Body of pancreas (tissue), 4 donors: ENCODE data around the gene PRSS1. TPM values are rescaled to one million over a fixed set of nuclear protein-coding genes. Genes with fewer than 3 reads are reported as not detected.
"Not testable (repeated sequence)": the region's sequence is repeated elsewhere in the genome, so short reads cannot be mapped to it uniquely, and the experiment has no call there.

Experiments used
- ATAC-seq: fragments of 150-250 bp; one replicate; pipeline ENCODE4 v1.9.1; 2016
- DNase-seq, 4 donors: peaks; one replicate each; pipeline ENCODE4 v3.0.0-alpha.2; 2019
- H3K27ac ChIP-seq, 4 donors: fragments of 200-600 bp; sonication (generic); 1 replicate in 3 of 4; 2 replicates in 1 of 4; pipeline versions ENCODE4 v1.5.1 to v1.6.1; 2016 to 2019; ENCODE audit warnings: mild to moderate bottlenecking in 1 of 4, mixed read lengths in 1 of 4, moderate library complexity in 1 of 4
- H3K27me3 ChIP-seq, 2 donors: fragments of 200-600 bp; sonication (generic); one replicate each; pipeline ENCODE4 v1.6.0; 2016; ENCODE audit warnings: mild to moderate bottlenecking in 1 of 2
- H3K36me3 ChIP-seq, 2 donors: fragments of 200-600 bp; sonication (generic); replicated peaks in 1 of 2; 2 replicates each; pipeline ENCODE4 v1.5.1; 2016; ENCODE audit warnings: low read depth in 2 of 2; ENCODE audit not compliant: insufficient read depth in 1 of 2
- H3K4me1 ChIP-seq: fragments of 200-600 bp; sonication (generic); one replicate; pipeline ENCODE4 v1.6.0; 2016
- H3K4me3 ChIP-seq, 2 donors: fragments of 200-600 bp; sonication (generic); 1 replicate in 1 of 2; 2 replicates in 1 of 2; pipeline ENCODE4 v1.5.1; 2016 to 2019
- H3K9me3 ChIP-seq, 3 donors: fragments of 200-600 bp; sonication (generic); 1 replicate in 2 of 3; 2 replicates in 1 of 3; pipeline ENCODE4 v1.5.1; 2016
- POLR2A ChIP-seq, 3 donors: fragments of 450-650 bp; IDR thresholded peaks; one replicate each; pipeline ENCODE4 v1.6.1; 2016; ENCODE audit warnings: antibody characterized with exemption in 3 of 3, mild to moderate bottlenecking in 2 of 3
- WGBS, 2 donors: methylation state at CpG; one replicate each; pipeline ENCODE4 v1.1.5; 2017; 5-methylcytosine and 5-hydroxymethylcytosine counted together
- intact Hi-C: fragments of 100-400 bp; cut with DNase I; formaldehyde crosslinking; loops from one replicate; pipeline ENCODE4 v1.15.1; 2023
- total RNA-seq, 2 donors: library from RNA; depleted of rRNA; stranded (reverse); fragments of >200 nt; gene quantifications; one replicate each; pipeline ENCODE4 v1.1.0, GENCODE V29; 2016
- TF ChIP-seq, protein P1 (sequence below), 7 experiments: fragments of 450-650 bp in 4 of 7; fragments of 200-600 bp in 3 of 7; sonication (generic) in 3 of 7; IDR thresholded peaks; one replicate each; pipeline ENCODE4 v1.5.1; 2016 to 2019; ENCODE audit warnings: antibody characterized with exemption in 7 of 7

Gene PRSS1
- total RNA-seq: over 10,000 TPM; 29,602 to 44,177 TPM

DNA sequence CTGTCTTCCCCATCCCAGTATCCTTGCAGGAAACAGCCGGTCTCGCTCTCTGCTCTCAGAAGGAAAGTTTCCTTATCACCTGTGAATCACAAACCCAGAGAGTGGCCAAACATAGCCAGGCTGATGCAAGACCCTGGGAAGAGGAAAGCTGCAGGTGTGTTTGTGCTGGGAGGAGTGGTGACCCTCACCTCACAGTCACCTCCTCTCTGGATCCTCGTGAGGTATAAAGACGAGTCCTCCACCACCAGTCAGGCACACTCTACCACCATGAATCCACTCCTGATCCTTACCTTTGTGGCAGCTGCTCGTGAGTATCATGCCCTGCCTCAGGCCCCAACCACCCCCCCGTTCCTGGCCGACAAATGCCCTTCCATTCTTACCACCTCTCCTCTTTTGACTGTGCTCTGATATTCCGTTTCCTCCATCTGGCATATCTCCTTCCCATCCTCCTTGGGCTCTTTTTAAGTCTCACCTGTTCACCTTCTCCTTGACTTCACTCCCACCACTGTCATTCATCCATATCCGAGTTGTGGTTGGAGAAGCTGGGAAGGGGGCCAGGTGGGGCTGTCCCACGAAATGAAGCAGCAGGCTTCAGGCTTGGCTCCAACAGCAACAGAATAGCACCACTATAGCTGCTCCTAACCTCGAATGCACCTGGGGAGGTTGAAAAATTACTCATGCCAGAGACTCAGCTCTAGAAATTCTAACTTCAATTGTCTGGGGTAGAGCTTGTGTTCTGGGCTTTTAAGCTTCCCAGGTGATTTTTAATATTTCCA, at the start of gene PRSS1:
Gene PRSS1 (plus strand): TSS at position 255 of the 776 bp plus-strand sequence. CDS start 13 bp downstream, at position 268.
- Histone ChIP-seq H3K27ac (peak within 1 kb of the TSS; percentile 87 to 97 (median 92)), H3K4me3 (peak within 1 kb of the TSS; percentile 30 to 80), H3K4me1 (peaks cover 45% of the 10 kb centered on the region), H3K36me3 (no peaks in the 10 kb centered on the region), H3K27me3 (no peaks in the 10 kb centered on the region), H3K9me3 (no peaks in the 10 kb centered on the region)
- ATAC-seq (peak; percentile 63), DNase-seq (peak; percentile 91 to 96 (median 94))
- TF ChIP-seq, protein P1, sequence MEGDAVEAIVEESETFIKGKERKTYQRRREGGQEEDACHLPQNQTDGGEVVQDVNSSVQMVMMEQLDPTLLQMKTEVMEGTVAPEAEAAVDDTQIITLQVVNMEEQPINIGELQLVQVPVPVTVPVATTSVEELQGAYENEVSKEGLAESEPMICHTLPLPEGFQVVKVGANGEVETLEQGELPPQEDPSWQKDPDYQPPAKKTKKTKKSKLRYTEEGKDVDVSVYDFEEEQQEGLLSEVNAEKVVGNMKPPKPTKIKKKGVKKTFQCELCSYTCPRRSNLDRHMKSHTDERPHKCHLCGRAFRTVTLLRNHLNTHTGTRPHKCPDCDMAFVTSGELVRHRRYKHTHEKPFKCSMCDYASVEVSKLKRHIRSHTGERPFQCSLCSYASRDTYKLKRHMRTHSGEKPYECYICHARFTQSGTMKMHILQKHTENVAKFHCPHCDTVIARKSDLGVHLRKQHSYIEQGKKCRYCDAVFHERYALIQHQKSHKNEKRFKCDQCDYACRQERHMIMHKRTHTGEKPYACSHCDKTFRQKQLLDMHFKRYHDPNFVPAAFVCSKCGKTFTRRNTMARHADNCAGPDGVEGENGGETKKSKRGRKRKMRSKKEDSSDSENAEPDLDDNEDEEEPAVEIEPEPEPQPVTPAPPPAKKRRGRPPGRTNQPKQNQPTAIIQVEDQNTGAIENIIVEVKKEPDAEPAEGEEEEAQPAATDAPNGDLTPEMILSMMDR (IDR thresholded peaks at IDR 0.05): peak in 1 of 7 experiments; percentile 24
- TF ChIP-seq POLR2A (IDR thresholded peaks at IDR 0.05): peak; percentile 95 to 100 (median 100)
- intact Hi-C loops: no loop called here
- 22 to 35% methylated on average over 11 of the region's 11 CpGs for WGBS, 2 donors

DNA sequence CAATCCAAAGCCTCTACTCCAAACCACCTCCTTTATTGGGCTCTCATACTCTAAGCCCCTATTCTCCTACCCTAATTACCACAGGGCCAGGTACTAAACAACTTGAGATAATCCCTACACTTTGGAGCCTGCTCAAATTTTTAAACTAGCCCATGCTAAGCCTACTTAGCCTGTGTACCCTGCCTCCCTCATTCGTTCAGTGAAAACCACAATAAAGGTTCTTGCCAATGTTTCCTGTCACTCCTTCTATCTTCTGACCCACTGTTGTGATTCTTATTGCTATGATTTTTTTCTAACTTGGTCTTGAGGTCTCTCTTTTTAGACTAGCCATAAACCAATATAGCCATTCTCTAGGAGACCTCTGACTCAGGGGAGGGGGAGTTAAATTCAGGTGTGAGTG, 48.3 kb upstream of the PRSS1 start:
- H3K4me1 ChIP-seq: peaks cover 30% of the 10 kb centered on the region
- DNase-seq, H3K27ac ChIP-seq, H3K27me3 ChIP-seq, H3K4me3 ChIP-seq, H3K9me3 ChIP-seq, intact Hi-C loops, H3K36me3 ChIP-seq, ATAC-seq: not testable (repeated sequence)
- 38 to 39% methylated on average over 1 of the region's 1 CpG for WGBS, 2 donors

DNA sequence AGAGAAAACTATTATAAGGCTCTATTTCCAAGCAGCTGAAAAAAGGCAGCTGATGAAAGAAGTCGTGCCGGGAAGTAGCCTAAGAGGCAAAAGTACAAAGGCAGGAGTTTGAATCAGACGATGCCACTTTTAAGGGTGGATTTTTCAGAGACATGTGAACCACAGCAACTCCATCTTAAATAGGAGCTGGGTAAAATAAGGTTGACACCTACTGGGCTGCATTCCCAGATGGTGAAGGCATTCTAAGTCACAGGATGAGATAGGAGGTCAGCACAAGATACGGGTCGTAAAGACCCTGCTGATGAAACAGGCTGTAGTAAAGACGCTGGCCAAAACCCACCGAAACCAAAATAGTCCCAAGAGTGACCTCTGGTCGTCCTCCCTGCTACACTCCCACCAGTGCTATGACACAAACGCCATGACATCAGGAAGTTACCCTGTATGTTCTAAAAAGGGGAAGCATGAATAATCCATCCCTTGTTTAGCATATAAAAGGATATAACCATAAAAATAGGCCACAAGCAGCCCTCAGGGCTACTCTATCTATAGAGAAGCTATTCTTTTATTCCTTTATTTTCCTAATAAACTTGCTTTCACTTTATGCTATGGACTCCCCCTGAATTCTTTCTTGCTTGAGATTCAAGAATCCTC, 45.5 kb upstream of the PRSS1 start:
- Histone ChIP-seq H3K27me3 (no peaks in the 10 kb centered on the region), H3K4me1 (peaks cover 30% of the 10 kb centered on the region), H3K27ac (no peak overlapping the region), H3K4me3 (no peak overlapping the region), H3K36me3 (no peaks in the 10 kb centered on the region), H3K9me3 (no peaks in the 10 kb centered on the region)
- intact Hi-C loops: no loop called here
- DNase-seq (no peak), ATAC-seq (no peak)
- WGBS, 2 donors: 59% methylated on average over 9 of the region's 9 CpGs
- TF ChIP-seq, protein P1 (IDR thresholded peaks at IDR 0.05): no peak
- no peak for TF ChIP-seq POLR2A (IDR thresholded peaks at IDR 0.05)

DNA sequence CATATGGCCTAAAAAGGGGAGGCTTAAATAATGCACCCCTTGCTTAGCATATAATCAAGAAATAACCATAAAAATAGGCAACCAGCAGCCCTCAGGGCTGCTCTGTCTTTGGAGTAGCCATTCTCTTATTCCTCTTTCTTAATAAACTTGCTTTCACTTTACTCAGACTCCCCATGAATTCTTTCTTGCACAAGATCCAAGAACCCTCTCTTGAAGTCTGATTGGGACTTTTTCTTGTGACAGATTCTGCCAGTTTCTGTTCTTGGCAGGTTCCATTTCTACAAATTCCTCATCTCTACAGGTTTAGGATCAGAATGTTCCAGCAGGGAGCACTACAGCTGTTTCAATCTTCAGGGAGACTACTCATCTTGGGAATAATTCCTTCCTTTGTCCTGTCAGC, 40.5 kb upstream of the PRSS1 start:
- H3K4me3 ChIP-seq, H3K27me3 ChIP-seq, H3K9me3 ChIP-seq, H3K36me3 ChIP-seq, DNase-seq, intact Hi-C loops: not testable (repeated sequence)
- TF ChIP-seq, protein P1 (IDR thresholded peaks at IDR 0.05): peak in 2 of 7 experiments; percentile 19 to 23
- ATAC-seq: peak; percentile 6
- H3K4me1 ChIP-seq: peaks cover 53% of the 10 kb centered on the region
- H3K27ac ChIP-seq: peak overlapping the region in 3 of 4 donors; percentile 65 to 84 (median 83)

DNA sequence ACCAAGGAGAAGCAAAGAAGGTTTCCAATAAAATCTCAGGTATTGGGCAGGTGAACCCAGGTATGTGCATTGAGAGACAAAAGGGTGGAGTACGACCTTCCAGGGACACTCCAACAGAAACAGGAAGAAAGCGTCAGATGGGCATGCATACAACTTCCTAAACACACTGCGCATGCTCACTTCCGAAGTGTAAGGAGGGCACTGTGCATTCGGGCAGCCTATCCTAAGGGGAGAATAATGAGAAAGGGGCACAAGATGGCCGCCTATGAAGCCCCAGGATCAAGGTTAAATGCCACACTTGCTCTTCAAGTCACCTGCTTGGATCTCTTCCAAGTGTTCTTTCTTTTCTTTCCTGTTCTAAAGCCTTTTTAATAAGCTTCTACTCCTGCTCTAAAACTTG, 39.4 kb upstream of the PRSS1 start:
- H3K4me3 ChIP-seq: no peak overlapping the region
- H3K27ac ChIP-seq: peak overlapping the region; percentile 49 to 84 (median 74)
- WGBS, 2 donors: 8 to 42% methylated on average over 6 of the region's 6 CpGs
- intact Hi-C loops: no loop called here
- TF ChIP-seq, protein P1 (IDR thresholded peaks at IDR 0.05): no peak
- TF ChIP-seq POLR2A (IDR thresholded peaks at IDR 0.05): peak in 1 of 3 donors; percentile 25
- H3K9me3 ChIP-seq: no peaks in the 10 kb centered on the region
- ATAC-seq (peak; percentile 47), DNase-seq (peak; percentile 64 to 83 (median 78))
- peaks cover 64% of the 10 kb centered on the region for H3K4me1 ChIP-seq
- H3K27me3 ChIP-seq: no peaks in the 10 kb centered on the region
- H3K36me3 ChIP-seq: no peaks in the 10 kb centered on the region
